ENCODE results near the gene TRPC4. TPM values are rescaled to one million over a fixed set of nuclear protein-coding genes. Genes with fewer than 3 reads are reported as not detected.

TRPC4 gene
- total and polyA plus RNA-seq, 2 donors (not counting 1 experiment from before 2014, with no cell fraction given) = not detected

GRCh38 chr13:37627428-37627827, 242.1 kb downstream of the TRPC4 start:
- Histone ChIP-seq H3K27ac (ENCODE audit: low read length in 2 of 2) (no peak overlapping the region), H3K9me3 (ENCODE audit: control extremely low read depth in 1 of 3, control insufficient read depth in 2 of 3, insufficient read depth in 1 of 3, low read length in 2 of 3) (no peaks in the 10 kb centered on the region), H4K20me1 (ENCODE audit: control insufficient read depth, insufficient read depth, low read length, poor library complexity, severe bottlenecking) (no peaks in the 10 kb centered on the region), H3K4me1 (ENCODE audit: control insufficient read depth in 2 of 2, insufficient read depth in 2 of 2, low read length in 2 of 2) (no peaks in the 10 kb centered on the region), H3K27me3 (replicated peaks in 1 of 4; ENCODE audit: control extremely low read depth in 1 of 4, control insufficient read depth in 3 of 4, insufficient read depth in 4 of 4, low read length in 3 of 4) (no peaks in the 10 kb centered on the region), H3K9ac (ENCODE audit: low read length) (no peak overlapping the region), H3K4me3 (ENCODE audit: control extremely low read depth in 1 of 5, extremely low read depth in 1 of 5, insufficient read depth in 1 of 5, low read depth in 2 of 5, low read length in 4 of 5) (no peak overlapping the region), H2AFZ (ENCODE audit: insufficient read depth, low read depth, low read length, poor library complexity, severe bottlenecking) (no peak overlapping the region), H3K4me2 (replicated peaks; ENCODE audit: low read depth, low read length, poor library complexity, severe bottlenecking) (no peak overlapping the region), H3K79me2 (ENCODE audit: control insufficient read depth, insufficient read depth, low read length) (no peaks in the 10 kb centered on the region), H3K36me3 (replicated peaks in 1 of 2; ENCODE audit: control extremely low read depth in 1 of 2, control insufficient read depth in 1 of 2, extremely low read depth in 1 of 2, insufficient read depth in 2 of 2, low read length in 1 of 2) (no peaks in the 10 kb centered on the region)
- no peak overlapping the region for H3K27ac Mint-ChIP-seq
- ATAC-seq (ENCODE audit: low read depth) (no peak), DNase-seq (no peak)
- H3K4me1 Mint-ChIP-seq = no peaks in the 10 kb centered on the region
- TF ChIP-seq CTCF (IDR thresholded peaks at IDR 0.05) = no peak
- no peak for TF ChIP-seq EZH2 (IDR thresholded peaks at IDR 0.05; ENCODE audit: borderline replicate concordance, insufficient read depth, low read depth, low read length, poor library complexity, severe bottlenecking)
- POLR2A ChIA-PET = no interaction called here
- H3K4me3 Mint-ChIP-seq = no peak overlapping the region
- no peaks in the 10 kb centered on the region for H3K9me3 Mint-ChIP-seq (ENCODE audit: insufficient read depth)
- no peaks in the 10 kb centered on the region for H3K27me3 Mint-ChIP-seq
- WGBS (ENCODE audit: insufficient coverage) = no CpG with 5 or more reads among the region's 4 CpGs
- intact Hi-C loops (cut with micrococcal nuclease) = no loop called here
- CTCF ChIA-PET = no interaction called here

GRCh38 chr13:37621811-37622361, 247.7 kb downstream of the TRPC4 start:
- Histone ChIP-seq H3K4me3 (ENCODE audit: control extremely low read depth in 1 of 5, extremely low read depth in 1 of 5, insufficient read depth in 1 of 5, low read depth in 2 of 5, low read length in 4 of 5) (no peak overlapping the region), H3K9ac (ENCODE audit: low read length) (no peak overlapping the region), H3K27me3 (replicated peaks in 1 of 4; ENCODE audit: control extremely low read depth in 1 of 4, control insufficient read depth in 3 of 4, insufficient read depth in 4 of 4, low read length in 3 of 4) (no peaks in the 10 kb centered on the region), H3K4me2 (replicated peaks; ENCODE audit: low read depth, low read length, poor library complexity, severe bottlenecking) (no peak overlapping the region), H3K36me3 (replicated peaks in 1 of 2; ENCODE audit: control extremely low read depth in 1 of 2, control insufficient read depth in 1 of 2, extremely low read depth in 1 of 2, insufficient read depth in 2 of 2, low read length in 1 of 2) (no peaks in the 10 kb centered on the region), H2AFZ (ENCODE audit: insufficient read depth, low read depth, low read length, poor library complexity, severe bottlenecking) (no peak overlapping the region), H3K27ac (ENCODE audit: low read length in 2 of 2) (no peak overlapping the region), H3K4me1 (ENCODE audit: control insufficient read depth in 2 of 2, insufficient read depth in 2 of 2, low read length in 2 of 2) (no peaks in the 10 kb centered on the region), H3K9me3 (ENCODE audit: control extremely low read depth in 1 of 3, control insufficient read depth in 2 of 3, insufficient read depth in 1 of 3, low read length in 2 of 3) (no peaks in the 10 kb centered on the region), H3K79me2 (ENCODE audit: control insufficient read depth, insufficient read depth, low read length) (no peaks in the 10 kb centered on the region), H4K20me1 (ENCODE audit: control insufficient read depth, insufficient read depth, low read length, poor library complexity, severe bottlenecking) (no peaks in the 10 kb centered on the region)
- no peak for DNase-seq
- H3K27ac Mint-ChIP-seq = no peak overlapping the region
- intact Hi-C loops (cut with micrococcal nuclease) = no loop called here
- no peaks in the 10 kb centered on the region for H3K27me3 Mint-ChIP-seq
- TF ChIP-seq CTCF (IDR thresholded peaks at IDR 0.05) = no peak
- TF ChIP-seq EZH2 (IDR thresholded peaks at IDR 0.05; ENCODE audit: borderline replicate concordance, insufficient read depth, low read depth, low read length, poor library complexity, severe bottlenecking) = no peak
- POLR2A ChIA-PET = no interaction called here
- no peaks in the 10 kb centered on the region for H3K9me3 Mint-ChIP-seq (ENCODE audit: insufficient read depth)
- no CpG with 5 or more reads among the region's 3 CpGs for WGBS (ENCODE audit: insufficient coverage)
- ATAC-seq (ENCODE audit: low read depth) = no peak
- no peak overlapping the region for H3K4me3 Mint-ChIP-seq
- CTCF ChIA-PET = no interaction called here
- no peaks in the 10 kb centered on the region for H3K4me1 Mint-ChIP-seq
